HG03469 (cell line): Measurements from ENCODE around the gene ELOB.
A peak's percentile ranks its signal among the peaks of the same experiment; 100 is the strongest.

Experiments
- ATAC-seq: cut with Tn5 transposase; IDR thresholded peaks from one replicate; pipeline ENCODE4 v1.9.1; 2021; ENCODE audit warnings: mild to moderate bottlenecking, moderate library complexity, moderate number of reproducible peaks; ENCODE audit not compliant: unreplicated experiment

The ELOB gene

GRCh38 chr16:2769675-2770056, 7.4 kb downstream of the ELOB start:
- no peak for ATAC-seq

DNA sequence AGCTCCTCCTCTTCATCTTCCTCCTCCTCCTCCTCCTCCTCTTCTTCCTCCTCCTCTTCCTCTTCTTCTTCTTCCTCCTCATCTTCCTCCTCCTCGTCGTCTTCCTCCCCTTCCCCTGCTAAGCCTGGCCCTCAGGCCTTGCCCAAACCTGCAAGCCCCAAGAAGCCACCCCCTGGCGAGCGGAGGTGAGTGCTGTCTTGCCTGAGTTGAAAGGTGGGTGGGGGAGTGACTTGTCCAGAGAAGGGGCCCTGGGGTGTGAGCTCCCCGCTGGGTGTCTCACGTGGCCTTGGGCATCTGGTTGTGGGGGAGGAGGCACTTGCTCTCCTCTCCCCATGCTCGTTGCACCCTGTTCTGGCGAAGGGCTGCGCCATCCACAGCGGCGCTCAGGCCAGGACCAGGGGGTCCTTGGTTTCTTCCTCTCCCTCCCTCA, 8.0 kb downstream of the ELOB start:
- ATAC-seq, result no peak

DNA sequence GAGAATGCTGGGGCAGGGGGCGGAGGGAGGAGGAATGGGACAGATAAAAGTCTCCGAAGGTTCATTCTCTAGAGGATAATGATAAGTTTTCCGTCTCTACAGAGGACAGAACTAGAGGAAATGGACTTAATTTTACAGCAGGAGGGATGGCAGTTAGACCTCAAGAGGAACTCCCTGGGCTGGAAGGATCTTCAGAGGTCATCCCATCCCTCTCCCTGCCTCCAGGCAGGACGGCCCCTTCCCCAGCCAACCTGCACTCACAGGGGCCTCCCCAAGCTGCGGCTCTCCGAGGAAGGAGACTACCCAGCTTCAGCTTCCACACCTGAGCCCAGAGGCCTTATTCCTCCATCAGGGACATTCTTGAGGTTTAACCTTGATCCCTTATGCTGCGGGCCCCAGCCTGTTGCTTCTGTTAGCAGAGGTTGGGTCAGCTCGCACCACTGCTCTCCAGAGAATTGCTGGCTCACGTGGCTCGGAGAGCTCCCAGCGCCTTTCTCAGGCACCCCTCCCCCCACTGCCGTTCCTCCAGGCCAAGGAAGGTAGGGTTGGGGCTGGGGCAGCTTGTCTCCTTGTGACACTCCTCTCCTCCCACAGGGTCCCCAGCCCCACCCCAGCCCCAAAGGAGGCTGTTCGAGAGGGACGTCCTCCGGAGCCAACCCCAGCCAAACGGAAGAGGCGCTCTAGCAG, 8.5 kb downstream of the ELOB start:
- ATAC-seq, result no peak

DNA sequence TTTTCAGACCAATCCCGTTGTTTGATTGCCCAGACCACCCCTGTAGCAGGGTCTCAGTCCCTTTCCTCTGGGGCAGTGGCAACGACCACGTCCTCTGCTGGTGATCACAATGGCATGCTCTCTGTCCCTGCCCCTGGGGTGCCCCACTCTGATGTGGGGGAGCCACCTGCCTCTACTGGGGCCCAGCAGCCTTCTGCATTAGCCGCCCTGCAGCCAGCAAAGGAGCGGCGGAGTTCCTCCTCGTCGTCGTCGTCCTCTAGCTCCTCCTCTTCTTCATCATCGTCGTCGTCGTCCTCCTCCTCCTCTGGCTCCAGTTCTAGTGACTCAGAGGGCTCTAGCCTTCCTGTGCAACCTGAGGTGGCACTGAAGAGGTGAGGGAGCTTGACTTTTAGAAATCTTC, 9.2 kb downstream of the ELOB start:
- no peak for ATAC-seq

GRCh38 chr16:2767140-2767731, 9.8 kb downstream of the ELOB start:
- no peak for ATAC-seq

DNA sequence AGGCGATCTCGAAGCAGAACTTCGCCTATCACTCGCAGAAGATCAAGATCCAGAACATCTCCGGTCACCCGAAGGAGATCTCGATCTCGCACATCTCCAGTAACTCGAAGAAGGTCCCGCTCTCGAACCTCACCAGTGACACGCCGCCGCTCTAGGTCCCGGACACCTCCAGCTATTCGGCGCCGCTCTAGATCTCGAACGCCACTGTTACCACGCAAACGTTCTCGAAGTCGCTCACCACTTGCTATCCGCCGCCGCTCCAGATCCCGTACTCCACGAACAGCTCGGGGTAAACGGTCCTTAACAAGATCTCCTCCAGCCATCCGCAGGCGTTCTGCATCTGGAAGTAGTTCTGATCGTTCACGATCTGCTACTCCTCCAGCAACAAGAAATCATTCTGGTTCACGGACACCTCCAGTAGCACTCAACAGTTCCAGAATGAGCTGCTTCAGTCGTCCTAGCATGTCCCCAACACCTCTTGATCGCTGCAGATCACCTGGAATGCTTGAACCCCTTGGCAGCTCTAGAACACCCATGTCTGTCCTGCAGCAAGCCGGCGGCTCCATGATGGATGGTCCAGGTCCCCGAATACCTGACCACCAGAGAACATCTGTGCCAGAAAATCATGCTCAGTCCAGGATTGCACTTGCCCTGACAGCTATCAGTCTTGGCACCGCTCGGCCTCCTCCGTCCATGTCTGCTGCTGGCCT, 10.5 kb downstream of the ELOB start:
- no peak for ATAC-seq

GRCh38 chr16:2765462-2766404, 11.3 kb downstream of the ELOB start:
- no peak for ATAC-seq

DNA sequence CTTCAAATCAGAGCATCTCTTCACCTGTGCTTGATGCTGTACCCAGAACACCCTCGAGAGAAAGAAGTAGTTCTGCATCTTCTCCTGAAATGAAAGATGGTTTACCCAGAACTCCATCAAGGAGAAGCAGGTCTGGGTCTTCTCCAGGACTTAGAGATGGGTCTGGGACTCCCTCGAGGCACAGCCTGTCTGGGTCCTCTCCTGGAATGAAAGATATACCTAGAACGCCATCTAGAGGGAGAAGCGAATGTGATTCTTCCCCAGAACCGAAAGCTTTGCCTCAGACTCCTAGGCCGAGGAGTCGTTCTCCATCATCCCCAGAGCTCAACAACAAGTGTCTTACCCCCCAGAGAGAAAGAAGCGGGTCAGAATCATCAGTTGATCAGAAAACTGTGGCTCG, 12.4 kb downstream of the ELOB start:
- ATAC-seq, result no peak

DNA sequence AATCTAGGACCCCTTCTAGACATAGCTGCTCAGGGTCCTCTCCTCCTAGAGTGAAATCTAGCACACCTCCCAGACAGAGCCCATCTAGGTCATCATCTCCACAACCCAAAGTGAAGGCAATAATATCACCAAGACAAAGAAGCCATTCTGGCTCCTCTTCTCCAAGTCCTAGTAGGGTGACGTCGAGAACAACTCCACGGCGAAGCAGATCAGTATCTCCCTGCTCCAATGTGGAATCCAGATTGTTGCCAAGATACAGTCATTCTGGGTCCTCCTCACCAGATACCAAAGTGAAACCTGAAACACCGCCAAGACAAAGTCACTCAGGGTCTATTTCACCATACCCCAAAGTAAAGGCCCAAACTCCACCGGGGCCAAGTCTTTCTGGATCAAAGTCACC, 13.9 kb downstream of the ELOB start:
- ATAC-seq, result no peak

- ATAC-seq, result no peak
These were observed 14.4 kb downstream of the ELOB start for GRCh38 chr16:2762711-2763110.

- ATAC-seq, result no peak
These were observed 15.0 kb downstream of the ELOB start for GRCh38 chr16:2761886-2762583.

- ATAC-seq, result no peak
These were observed 15.6 kb downstream of the ELOB start for GRCh38 chr16:2761472-2761871.

GRCh38 chr16:2757344-2757743, 19.7 kb downstream of the ELOB start:
- ATAC-seq, result no peak

DNA sequence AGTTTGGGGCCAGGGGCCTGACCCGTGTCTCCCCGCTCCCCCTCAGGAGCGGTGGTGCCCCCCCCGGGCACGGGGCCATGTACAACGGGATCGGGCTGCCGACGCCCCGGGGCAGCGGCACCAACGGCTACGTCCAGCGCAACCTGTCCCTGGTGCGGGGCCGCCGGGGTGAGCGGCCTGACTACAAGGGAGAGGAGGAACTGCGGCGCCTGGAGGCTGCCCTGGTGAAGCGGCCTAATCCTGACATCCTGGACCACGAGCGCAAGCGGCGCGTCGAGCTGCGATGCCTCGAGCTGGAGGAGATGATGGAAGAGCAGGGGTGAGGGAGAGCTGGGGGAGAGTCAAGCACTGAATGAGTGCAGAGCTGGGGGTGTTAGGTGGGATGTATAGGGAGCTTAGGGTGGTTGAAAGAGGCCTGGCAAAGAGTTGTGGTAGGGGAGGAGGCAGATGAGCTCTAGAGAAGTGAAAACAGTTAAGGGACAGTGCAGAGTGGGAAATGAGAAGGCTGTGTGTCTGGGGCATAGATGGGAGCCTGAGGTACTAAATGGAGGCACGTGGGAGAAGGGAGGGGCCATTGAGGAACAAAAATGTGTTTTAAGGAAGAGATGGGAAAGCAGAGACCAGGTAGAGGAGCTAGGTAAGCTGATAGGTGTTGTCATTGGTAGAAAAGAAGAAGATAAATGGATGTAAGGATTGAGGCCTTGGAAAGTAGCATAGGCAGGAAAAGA, 20.6 kb downstream of the ELOB start:
- no peak for ATAC-seq

DNA sequence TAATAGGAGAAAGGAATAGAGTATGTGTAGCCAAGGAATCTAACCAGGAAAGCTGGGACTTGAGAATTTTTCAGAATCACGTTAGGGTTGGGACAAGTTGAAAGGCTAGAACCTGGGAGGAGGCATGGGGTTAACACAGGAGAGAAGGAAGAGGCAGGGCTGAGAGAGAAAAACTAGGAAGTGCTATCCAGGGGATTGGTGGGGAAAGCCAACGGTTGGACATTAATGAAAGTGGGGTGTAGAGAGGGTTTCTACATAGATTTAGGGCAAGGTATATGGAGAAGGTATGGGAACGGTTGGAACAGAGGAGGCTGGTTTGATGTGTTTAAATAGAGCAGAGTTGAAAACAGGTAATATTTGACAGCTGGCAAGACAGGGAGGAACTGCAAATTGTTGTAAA, 21.9 kb downstream of the ELOB start:
- ATAC-seq, result no peak

GRCh38 chr16:2753733-2754020, 23.4 kb downstream of the ELOB start:
- no peak for ATAC-seq

GRCh38 chr16:2752850-2753732, 24.0 kb downstream of the ELOB start:
- peak; percentile 5 for ATAC-seq

DNA sequence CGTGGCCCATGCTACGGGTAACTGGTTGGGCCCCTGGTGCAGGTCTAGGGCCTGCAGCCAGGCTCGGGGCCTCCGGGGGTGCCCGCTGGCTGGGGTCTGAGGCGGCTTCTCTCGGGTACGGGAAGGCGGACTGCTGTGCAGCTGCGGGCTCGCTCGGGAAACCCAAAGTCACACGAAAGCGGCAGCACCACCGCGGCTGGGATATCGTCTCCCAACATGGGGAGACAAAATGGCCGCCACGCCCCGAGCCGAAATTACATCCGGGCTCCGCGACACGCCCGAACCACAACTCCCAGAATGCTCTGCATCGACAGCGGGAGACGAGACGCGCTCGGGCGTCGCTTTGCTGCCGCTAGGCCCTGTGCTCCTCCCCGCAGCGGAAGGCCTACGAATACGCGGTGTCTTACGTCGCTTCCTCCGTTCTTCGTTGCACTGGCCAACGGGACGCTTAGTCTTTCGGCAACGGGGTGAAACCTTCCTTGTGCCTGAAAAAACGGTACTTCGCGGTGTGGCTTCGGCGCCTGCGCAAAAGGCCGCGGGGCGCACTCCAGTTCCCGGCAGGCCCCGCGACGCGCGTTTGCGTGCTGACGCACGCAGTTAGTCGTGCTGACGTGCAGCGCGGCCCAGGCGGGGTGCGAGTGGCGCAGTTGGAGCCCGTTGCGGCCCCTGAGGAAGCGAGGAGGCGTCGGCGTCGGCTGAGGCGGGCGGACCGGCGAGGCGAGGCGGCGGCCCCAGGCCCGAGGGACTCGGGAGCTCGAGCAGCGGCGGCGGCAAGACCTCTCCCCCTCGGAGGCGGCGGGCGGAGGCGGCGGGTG, 24.8 kb downstream of the ELOB start, which contains the start of gene SRRM2:
SRRM2 (plus strand) TSS at position 604 of the 815 bp plus-strand sequence. CDS start 3,727 bp downstream, outside the sequence.
- peak; percentile 55 for ATAC-seq
